ENCODE measurements around the gene GPR84.

Gene GPR84

GRCh38 chr12:54392485-54393206 lies 28.4 kb upstream of the GPR84 start:
- DNase-seq (ENCODE audit: low read depth in 2 of 2) = no peak

GRCh38 chr12:54390668-54391551 lies 26.6 kb upstream of the GPR84 start:
- no peak for DNase-seq (ENCODE audit: low read depth in 2 of 2)

DNA sequence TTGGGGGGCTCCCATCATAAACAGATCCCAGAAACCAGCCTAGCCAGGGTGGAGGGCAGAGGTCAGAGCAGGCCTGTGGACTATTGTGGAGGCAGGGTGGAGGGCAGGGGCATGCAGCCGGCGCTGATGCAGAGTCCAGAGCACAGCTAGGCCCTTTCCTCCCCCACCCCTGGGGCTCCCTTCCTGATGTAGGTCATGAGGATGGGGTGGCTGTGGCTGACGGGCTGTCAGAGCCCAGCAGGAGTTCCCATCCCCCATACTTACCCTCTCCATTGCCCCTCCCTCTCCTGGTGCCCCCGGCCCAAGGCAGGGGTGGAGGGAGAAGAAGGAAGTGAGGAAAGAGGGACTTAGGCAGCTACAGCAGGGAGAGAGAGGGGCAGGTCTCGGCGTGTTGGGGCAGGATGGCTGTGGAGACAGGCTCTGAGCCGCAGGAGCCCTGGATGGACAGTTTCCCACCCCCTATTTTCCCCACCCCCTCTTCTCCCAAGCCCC lies 25.9 kb upstream of the GPR84 start:
- DNase-seq (ENCODE audit: low read depth in 2 of 2) = no peak

DNA sequence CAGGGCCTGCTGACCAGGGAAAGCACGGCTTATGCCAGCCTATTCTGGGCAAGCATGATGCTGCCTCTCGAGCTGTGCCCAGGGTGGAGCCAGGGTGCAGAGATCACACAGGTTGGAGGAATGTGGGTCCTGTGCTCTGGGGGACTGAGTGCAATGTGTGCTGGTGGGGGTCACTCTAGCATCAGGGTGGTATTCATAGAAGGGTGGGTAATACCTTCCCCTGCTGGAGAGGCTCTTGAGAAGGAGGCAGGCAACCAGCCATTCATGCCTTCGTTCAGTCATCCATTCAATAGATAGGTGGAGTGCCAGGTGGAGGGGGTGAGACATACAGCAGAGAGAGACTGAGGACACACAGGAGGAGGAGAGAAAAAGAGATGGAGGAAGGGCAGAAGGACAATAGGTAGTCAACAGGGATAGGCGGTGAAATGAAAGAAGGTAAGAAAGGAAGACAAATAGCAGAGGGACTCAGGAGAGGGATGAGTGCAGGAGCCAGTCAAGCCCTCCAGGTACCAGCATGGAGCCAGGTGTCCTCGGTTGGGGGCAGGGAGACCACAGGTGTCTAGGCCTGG lies 25.4 kb upstream of the GPR84 start:
- DNase-seq (ENCODE audit: low read depth in 2 of 2) = no peak

DNA sequence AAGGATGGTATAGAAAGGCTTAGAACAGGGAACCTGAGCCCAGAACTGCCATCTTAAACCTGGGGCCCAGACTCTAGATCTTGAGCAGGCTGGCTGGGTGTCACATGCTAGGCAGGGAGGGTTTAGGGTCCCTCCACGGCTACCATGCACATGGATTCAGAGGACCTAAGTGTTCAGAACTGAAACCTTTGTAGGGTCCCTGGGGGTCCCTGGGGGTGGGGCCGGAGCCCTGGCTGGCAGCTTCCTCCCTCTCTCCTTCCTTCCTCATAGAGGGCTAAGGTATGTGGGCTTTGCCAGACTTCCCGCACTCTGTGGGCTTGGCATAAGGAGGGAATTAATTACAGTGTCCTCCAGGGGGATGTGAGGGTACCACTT lies 24.8 kb upstream of the GPR84 start:
- DNase-seq (ENCODE audit: low read depth in 2 of 2) = no peak

GRCh38 chr12:54388237-54389133 lies 24.2 kb upstream of the GPR84 start:
- DNase-seq (ENCODE audit: low read depth in 2 of 2) = no peak

GRCh38 chr12:54387114-54387467 lies 22.8 kb upstream of the GPR84 start:
- DNase-seq (ENCODE audit: low read depth in 2 of 2) = no peak

GRCh38 chr12:54386403-54387113 lies 22.3 kb upstream of the GPR84 start:
- no peak for DNase-seq (ENCODE audit: low read depth in 2 of 2)

DNA sequence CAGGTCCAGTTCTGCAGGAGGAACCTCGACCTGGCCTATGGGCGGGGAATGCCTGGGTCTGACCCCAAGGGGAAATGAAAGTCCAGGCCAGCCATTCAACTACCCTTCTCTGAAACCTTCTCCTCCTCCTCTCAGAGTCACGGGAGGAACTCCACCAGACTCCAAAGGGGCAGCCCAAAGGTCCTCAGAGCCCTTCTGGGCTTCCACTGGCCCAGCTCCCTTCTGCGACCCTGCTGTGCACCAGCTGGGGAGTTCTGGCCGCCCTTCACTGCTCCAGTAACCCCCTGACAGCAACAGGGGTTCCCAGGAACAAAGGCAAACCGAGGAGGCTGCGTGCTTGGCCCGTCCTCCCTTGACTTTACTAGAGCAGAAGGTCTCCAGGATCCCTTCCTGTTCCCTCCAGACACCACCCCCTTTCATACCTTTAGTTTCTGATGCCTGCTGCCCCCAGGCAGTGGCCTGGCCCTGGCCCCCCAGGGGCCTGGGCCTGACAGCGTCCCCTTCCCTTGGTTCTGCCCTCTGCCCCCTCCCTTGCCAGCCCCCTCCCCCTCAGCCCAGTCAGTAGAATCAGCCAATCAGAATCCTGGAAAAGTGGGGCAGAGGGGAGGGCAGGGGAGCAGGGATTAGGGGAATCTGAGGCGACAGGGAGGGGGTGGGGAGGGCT lies 21.1 kb upstream of the GPR84 start:
- DNase-seq (ENCODE audit: low read depth in 2 of 2) = no peak

GRCh38 chr12:54384591-54385041 lies 20.3 kb upstream of the GPR84 start, which contains the start of gene ZNF385A:
ZNF385A (minus strand) TSS chr12:54384733; CDS start chr12:54384514, 219 bp downstream.
- no peak for DNase-seq (ENCODE audit: low read depth in 2 of 2)

GRCh38 chr12:54383041-54383609 lies 18.8 kb upstream of the GPR84 start:
- peak; percentile 37 to 43 for DNase-seq (ENCODE audit: low read depth in 2 of 2)

- DNase-seq (ENCODE audit: low read depth in 2 of 2) = no peak
Measured at GRCh38 chr12:54381136-54381535, 16.9 kb upstream of the GPR84 start.

GRCh38 chr12:54379398-54380201 lies 15.3 kb upstream of the GPR84 start:
- DNase-seq (ENCODE audit: low read depth in 2 of 2) = peak in 1 of 2 experiments; percentile 42

DNA sequence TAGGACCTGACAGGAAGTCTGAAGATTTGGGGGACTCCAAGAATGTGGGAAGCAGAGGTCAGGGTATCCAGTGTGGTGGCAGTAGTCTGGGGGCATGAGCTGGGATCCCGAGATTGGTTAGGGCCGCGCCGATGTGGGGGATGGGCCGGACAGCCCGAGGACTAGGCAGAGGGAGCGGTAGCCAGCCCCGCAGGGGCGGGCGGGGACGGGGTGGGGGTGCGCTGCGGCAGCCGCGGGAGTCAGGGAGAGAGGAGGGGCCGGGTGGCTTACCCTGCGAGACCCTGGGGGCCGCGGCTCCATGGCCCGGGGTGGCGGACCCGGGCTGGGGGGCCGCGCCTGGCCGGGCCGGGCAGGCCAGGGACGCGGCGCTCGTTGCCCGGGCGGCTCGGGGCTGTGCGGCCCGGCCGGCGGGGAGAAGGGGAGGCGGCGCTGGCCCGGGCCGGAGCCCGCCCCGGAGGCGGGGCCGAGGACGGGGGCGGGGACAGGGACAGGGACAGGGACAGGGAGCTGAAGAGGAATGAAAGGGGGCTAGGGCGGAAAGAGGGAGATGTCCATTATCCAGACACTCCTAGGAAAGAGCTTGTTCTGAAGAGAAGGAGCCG lies 14.6 kb upstream of the GPR84 start:
- no peak for DNase-seq (ENCODE audit: low read depth in 2 of 2)

GRCh38 chr12:54377797-54378515 lies 13.7 kb upstream of the GPR84 start:
- no peak for DNase-seq (ENCODE audit: low read depth in 2 of 2)

DNA sequence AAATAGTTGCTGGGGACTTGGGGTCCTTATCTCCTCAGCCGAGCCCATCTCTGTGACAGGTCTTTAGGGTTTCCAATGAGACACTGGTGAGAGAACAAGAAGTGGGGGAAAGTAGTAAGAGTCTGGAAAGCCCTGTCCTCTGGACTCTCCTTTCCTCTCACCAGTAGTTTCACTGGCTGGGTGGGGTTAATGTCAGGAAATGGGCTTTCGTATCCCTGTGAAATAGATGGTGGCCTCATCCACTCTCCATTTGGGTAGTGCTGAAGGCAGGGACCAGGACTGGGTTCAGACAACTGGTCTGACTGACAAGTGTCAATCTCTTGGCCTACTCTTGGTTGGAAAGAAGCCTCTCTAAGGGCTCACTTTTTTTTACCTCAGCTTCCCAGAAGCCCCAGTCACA lies 12.7 kb upstream of the GPR84 start:
- no peak for DNase-seq (ENCODE audit: low read depth in 2 of 2)

- DNase-seq (ENCODE audit: low read depth in 2 of 2) = no peak
Measured at GRCh38 chr12:54376596-54376995, 12.3 kb upstream of the GPR84 start.

GRCh38 chr12:54375259-54375579 lies 10.9 kb upstream of the GPR84 start:
- DNase-seq (ENCODE audit: low read depth in 2 of 2) = no peak
